ENCODE measurements around the gene APOBEC3G.
"Not testable (repeated sequence)": the region's sequence is repeated elsewhere in the genome, so short reads cannot be mapped to it uniquely, and the experiment has no call there.

DNA sequence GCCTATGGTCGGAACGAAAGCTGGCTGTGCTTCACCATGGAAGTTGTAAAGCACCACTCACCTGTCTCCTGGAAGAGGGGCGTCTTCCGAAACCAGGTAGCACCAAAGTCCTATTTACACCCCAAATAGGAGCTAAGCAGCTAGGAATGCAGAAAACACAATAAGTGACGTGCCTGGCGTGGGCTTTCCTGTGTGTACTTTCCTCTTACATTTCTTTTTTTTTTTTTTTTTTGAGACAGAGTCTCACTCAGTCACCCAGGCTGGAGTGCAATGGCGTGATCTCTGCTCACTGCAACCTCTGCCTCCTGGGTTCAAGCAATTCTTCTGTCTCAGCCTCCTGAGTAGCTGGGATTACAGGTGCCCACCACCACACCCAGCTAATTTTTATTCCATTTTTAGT, 27.6 kb upstream of the APOBEC3G start:
- not testable (repeated sequence) for TF ChIP-seq BHLHE40 (IDR thresholded peaks at IDR 0.05; ENCODE audit: borderline replicate concordance); ZNF384 (IDR thresholded peaks at IDR 0.05); SP1 (IDR thresholded peaks at IDR 0.05); FOXA1 (IDR thresholded peaks at IDR 0.05); FOXM1 (IDR thresholded peaks at IDR 0.05; ENCODE audit: borderline replicate concordance); TARDBP (IDR thresholded peaks at IDR 0.05); ELF4 (IDR thresholded peaks at IDR 0.05); FOXK2 (IDR thresholded peaks at IDR 0.05); SUZ12 (IDR thresholded peaks at IDR 0.05); L3MBTL2 (conservative IDR thresholded peaks at IDR 0.05); CTBP1 (IDR thresholded peaks at IDR 0.05; ENCODE audit: borderline replicate concordance); LEF1 (IDR thresholded peaks at IDR 0.05; ENCODE audit: borderline replicate concordance)
- TF ChIP-seq, protein P1, sequence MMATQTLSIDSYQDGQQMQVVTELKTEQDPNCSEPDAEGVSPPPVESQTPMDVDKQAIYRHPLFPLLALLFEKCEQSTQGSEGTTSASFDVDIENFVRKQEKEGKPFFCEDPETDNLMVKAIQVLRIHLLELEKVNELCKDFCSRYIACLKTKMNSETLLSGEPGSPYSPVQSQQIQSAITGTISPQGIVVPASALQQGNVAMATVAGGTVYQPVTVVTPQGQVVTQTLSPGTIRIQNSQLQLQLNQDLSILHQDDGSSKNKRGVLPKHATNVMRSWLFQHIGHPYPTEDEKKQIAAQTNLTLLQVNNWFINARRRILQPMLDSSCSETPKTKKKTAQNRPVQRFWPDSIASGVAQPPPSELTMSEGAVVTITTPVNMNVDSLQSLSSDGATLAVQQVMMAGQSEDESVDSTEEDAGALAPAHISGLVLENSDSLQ (IDR thresholded peaks at IDR 0.05) = not testable (repeated sequence)

Measured in HEK293T (cell line).